Measurements from ENCODE around the gene ZNF160. TPM values are rescaled to one million over a fixed set of nuclear protein-coding genes. Genes with fewer than 3 reads are reported as not detected.

The ZNF160 gene
- total and polyA plus RNA-seq, 9 of the 15 experiments (the other 6 are each of a cell fraction or from before 2014, with no cell fraction given): 3.6 to 22.1 (median 11.8) TPM

DNA sequence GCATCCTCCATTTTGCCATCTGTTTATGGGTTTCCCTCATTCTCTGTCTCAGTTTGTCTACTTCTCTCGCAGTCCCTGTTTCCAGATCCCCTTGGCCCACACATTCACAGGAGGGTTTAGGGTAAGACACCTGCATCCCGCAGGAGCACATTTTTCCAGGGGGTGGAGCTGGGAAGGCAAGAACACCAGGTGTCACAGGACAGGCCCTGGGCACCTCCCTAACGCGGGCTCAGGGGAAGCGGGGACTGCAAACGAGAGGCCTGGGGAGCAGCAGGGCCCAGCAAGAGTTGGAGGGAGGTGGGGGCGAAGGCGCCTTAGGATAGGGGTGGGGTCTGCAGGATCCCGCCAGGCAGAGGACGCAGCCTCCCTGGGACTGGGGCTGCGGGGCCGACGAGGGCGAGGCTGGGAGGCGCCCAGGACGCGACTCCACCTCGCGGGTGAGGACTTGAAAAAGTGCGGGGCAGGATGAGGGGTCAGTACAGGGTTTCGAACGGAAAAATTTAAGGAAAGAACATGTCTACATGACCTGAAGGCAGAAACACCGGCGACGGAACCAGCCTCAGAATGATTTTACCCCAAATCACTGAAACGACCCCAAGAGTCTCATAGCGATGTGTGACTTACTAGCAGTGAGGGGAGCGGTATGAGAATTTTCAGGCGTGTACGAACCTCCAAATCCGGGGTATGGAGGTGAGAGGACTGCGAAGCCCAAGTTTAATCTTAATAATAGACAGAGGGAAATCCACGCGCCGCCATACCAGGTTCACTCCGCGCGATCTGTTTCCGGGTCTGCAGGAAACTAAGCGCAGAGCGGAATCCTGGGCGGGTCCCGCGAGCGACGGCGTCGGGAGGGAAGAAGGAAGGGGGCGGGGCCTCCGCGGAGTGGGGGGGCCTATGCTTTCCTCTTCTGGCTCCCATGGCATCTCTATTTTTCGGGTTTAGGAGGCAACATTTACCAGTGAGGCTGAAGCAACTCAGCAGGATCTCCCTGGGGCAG is 65.8 kb downstream of the ZNF160 start:
- peaks cover 0 to 4% of the 10 kb centered on the region in 2 experiments; a peak in 2 of 5 replicates for H3K27me3 ChIP-seq (ENCODE audit: control insufficient read depth in 2 of 2, insufficient read depth in 2 of 2, low read length in 2 of 2)
- in situ Hi-C loops (cut with MboI): no loop called here
- FAIRE-seq (no peak), ATAC-seq (peak; percentile 86), DNase-seq (ENCODE audit: extremely low read depth in 1 of 4, low spot score in 3 of 4) (peak; percentile 35 to 47 (median 40))
- intact Hi-C loops (cut with micrococcal nuclease): no loop called here
- peak overlapping the region; percentile 61 for H3K4me2 ChIP-seq (ENCODE audit: insufficient read depth, low read length)
- H4K20me1 ChIP-seq (replicated peaks; ENCODE audit: control insufficient read depth, insufficient read depth, low read length): no peaks in the 10 kb centered on the region
- peak overlapping the region; percentile 37 for H3K4me3 ChIP-seq
- peaks cover 0 to 4% of the 10 kb centered on the region in 2 experiments; a peak in 1 of 5 replicates for H3K4me1 ChIP-seq (replicated peaks in 1 of 2; ENCODE audit: control insufficient read depth in 2 of 2, insufficient read depth in 2 of 2, low read length in 2 of 2)
- H3K79me2 ChIP-seq (ENCODE audit: control insufficient read depth, insufficient read depth, low read length): no peaks in the 10 kb centered on the region
- H3K36me3 ChIP-seq (ENCODE audit: control insufficient read depth, insufficient read depth, low read length): no peaks in the 10 kb centered on the region
- H3K9ac ChIP-seq (ENCODE audit: insufficient read depth in 1 of 2, low read depth in 2 of 2, low read length in 2 of 2): peak overlapping the region in 1 of 2 experiments; percentile 0; a peak in 2 of 4 replicates
- ChIA-PET CTCF (ENCODE audit: low intra/inter-chr PET ratio) (no interaction called here), POLR2A (no interaction called here)
- no peak overlapping the region for H3K27ac ChIP-seq (ENCODE audit: extremely low read depth, low read depth, low read length)
- no peaks in the 10 kb centered on the region for H3K9me1 ChIP-seq (ENCODE audit: control insufficient read depth, insufficient read depth, low read length)
- BruUV-seq (replicated peaks): TSS peak; percentile 85
- H2AFZ ChIP-seq (ENCODE audit: low read depth, low read length): peak overlapping the region; percentile 62
- 26% methylated on average over 30 of the region's 52 CpGs for WGBS (ENCODE audit: insufficient coverage, low coverage, missing lambda C conversion rate)
- H3K9me3 ChIP-seq (replicated peaks; ENCODE audit: control insufficient read depth, insufficient read depth, low read depth, low read length): no peaks in the 10 kb centered on the region
- no peak for TF ChIP-seq EGR1 (conservative IDR thresholded peaks at IDR 0.05)
- TF ChIP-seq YY1 (IDR thresholded peaks at IDR 0.05; ENCODE audit: borderline replicate concordance in 1 of 3, control insufficient read depth in 1 of 3, extremely low read depth in 1 of 3, insufficient read depth in 3 of 3, insufficient read length in 1 of 3, insufficient replicate concordance in 2 of 3, low read depth in 1 of 3, low read length in 2 of 3): peak in 1 of 3 experiments; percentile 27
- TF ChIP-seq POLR2G (IDR thresholded peaks at IDR 0.05; ENCODE audit: low read depth, low read length): peak; percentile 41; the same call in 1 of the 2 replicates
- TF ChIP-seq POLR2A (conservative IDR thresholded peaks at IDR 0.05): peak; percentile 38; the same call in 1 of the 2 replicates
- no peak for TF ChIP-seq NR2C2 (CRISPR knock-in tag; IDR thresholded peaks at IDR 0.05)
- TF ChIP-seq NR2C2 (tag; IDR thresholded peaks at IDR 0.05): peak; percentile 91
- no peak for TF ChIP-seq FOXK1 (CRISPR knock-in tag; IDR thresholded peaks at IDR 0.05; ENCODE audit: borderline replicate concordance)
- no peak for TF ChIP-seq ZNF212 (CRISPR knock-in tag; IDR thresholded peaks at IDR 0.05)
- TF ChIP-seq, protein P1, sequence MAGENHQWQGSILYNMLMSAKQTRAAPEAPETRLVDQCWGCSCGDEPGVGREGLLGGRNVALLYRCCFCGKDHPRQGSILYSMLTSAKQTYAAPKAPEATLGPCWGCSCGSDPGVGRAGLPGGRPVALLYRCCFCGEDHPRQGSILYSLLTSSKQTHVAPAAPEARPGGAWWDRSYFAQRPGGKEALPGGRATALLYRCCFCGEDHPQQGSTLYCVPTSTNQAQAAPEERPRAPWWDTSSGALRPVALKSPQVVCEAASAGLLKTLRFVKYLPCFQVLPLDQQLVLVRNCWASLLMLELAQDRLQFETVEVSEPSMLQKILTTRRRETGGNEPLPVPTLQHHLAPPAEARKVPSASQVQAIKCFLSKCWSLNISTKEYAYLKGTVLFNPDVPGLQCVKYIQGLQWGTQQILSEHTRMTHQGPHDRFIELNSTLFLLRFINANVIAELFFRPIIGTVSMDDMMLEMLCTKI (IDR thresholded peaks at IDR 0.05; ENCODE audit: partially characterized antibody): no peak
- TF ChIP-seq NR2F6 (CRISPR knock-in tag; IDR thresholded peaks at IDR 0.05): no peak
- no peak for TF ChIP-seq MCM3 (IDR thresholded peaks at IDR 0.05)

Measured in K562 (cell line).